Mesendoderm (in vitro differentiated cells): ENCODE measurements around the gene ECSCR.

ENCODE experiments used
- DNase-seq: peaks from one replicate; pipeline ENCODE4 v3.0.0; 2013
- H2AK5ac ChIP-seq: 2 replicates; pipeline ENCODE4 v1.6.1; 2013; ENCODE audit warnings: low read length, inconsistent platforms
- H2BK120ac ChIP-seq: 2 replicates; pipeline ENCODE4 v1.6.1; 2013; ENCODE audit warnings: low read depth, mild to moderate bottlenecking, low read length, moderate library complexity, mixed read lengths
- H2BK15ac ChIP-seq: replicated peaks from 2 replicates; pipeline ENCODE4 v1.6.1; 2013; ENCODE audit warnings: low read depth, mild to moderate bottlenecking, moderate library complexity
- H2BK5ac ChIP-seq: 2 replicates; pipeline ENCODE4 v1.6.1; 2013; ENCODE audit warnings: low read length, inconsistent platforms
- H3K18ac ChIP-seq: 2 replicates; pipeline ENCODE4 v1.6.1; 2013; ENCODE audit warnings: mild to moderate bottlenecking, low read length, mixed read lengths
- H3K23ac ChIP-seq: one replicate; pipeline ENCODE4 v1.6.1; 2013; ENCODE audit warnings: low read length
- H3K27ac ChIP-seq: 2 replicates; pipeline ENCODE4 v1.5.1; 2013; ENCODE audit warnings: low read depth, mild to moderate bottlenecking, inconsistent platforms, low read length, moderate library complexity
- H3K27me3 ChIP-seq: 2 replicates; pipeline ENCODE4 v1.6.1; 2013; ENCODE audit warnings: low read length, control low read depth, mild to moderate bottlenecking, inconsistent platforms; ENCODE audit not compliant: insufficient read depth, poor library complexity
- H3K36me3 ChIP-seq: 2 replicates; pipeline ENCODE4 v1.6.1; 2013; ENCODE audit warnings: low read length, inconsistent platforms; ENCODE audit not compliant: control insufficient read depth, insufficient read depth
- H3K4ac ChIP-seq: one replicate; pipeline ENCODE4 v1.6.1; 2013; ENCODE audit warnings: low read depth, mild to moderate bottlenecking, low read length, moderate library complexity
- H3K4me1 ChIP-seq: 2 replicates; pipeline ENCODE4 v1.6.1; 2013; ENCODE audit warnings: low read depth, low read length, inconsistent platforms; ENCODE audit not compliant: control insufficient read depth
- H3K4me2 ChIP-seq: 2 replicates; pipeline ENCODE4 v1.6.1; 2013; ENCODE audit warnings: low read length
- H3K4me3 ChIP-seq: 2 replicates; pipeline ENCODE4 v1.5.1; 2013; ENCODE audit warnings: mild to moderate bottlenecking, low read length
- H3K56ac ChIP-seq: one replicate; pipeline ENCODE4 v1.6.1; 2013; ENCODE audit warnings: low read length
- H3K79me1 ChIP-seq: 2 replicates; pipeline ENCODE4 v1.6.1; 2013; ENCODE audit warnings: low read length, inconsistent platforms
- H3K79me2 ChIP-seq: 2 replicates; pipeline ENCODE4 v1.6.1; 2013; ENCODE audit warnings: mild to moderate bottlenecking, low read length; ENCODE audit not compliant: control insufficient read depth, insufficient read depth
- H3K9ac ChIP-seq: 2 replicates; pipeline ENCODE4 v1.6.1; 2013; ENCODE audit warnings: low read length, inconsistent platforms
- H4K5ac ChIP-seq: one replicate; pipeline ENCODE4 v1.6.1; 2013; ENCODE audit warnings: low read length
- H4K8ac ChIP-seq: one replicate; pipeline ENCODE4 v1.6.1; 2013; ENCODE audit warnings: low read depth, mild to moderate bottlenecking, control low read depth, low read length, moderate library complexity
- WGBS: extraction: QIAGEN DNeasy Blood & Tissue Kit; methylation state at CpG from one replicate; pipeline ENCODE4 v1.1.7; 2013; ENCODE audit warnings: low lambda C conversion rate, missing lambda C conversion rate; ENCODE audit not compliant: insufficient coverage; ENCODE audit errors: extremely low coverage; 5-methylcytosine and 5-hydroxymethylcytosine counted together

ECSCR gene

DNA sequence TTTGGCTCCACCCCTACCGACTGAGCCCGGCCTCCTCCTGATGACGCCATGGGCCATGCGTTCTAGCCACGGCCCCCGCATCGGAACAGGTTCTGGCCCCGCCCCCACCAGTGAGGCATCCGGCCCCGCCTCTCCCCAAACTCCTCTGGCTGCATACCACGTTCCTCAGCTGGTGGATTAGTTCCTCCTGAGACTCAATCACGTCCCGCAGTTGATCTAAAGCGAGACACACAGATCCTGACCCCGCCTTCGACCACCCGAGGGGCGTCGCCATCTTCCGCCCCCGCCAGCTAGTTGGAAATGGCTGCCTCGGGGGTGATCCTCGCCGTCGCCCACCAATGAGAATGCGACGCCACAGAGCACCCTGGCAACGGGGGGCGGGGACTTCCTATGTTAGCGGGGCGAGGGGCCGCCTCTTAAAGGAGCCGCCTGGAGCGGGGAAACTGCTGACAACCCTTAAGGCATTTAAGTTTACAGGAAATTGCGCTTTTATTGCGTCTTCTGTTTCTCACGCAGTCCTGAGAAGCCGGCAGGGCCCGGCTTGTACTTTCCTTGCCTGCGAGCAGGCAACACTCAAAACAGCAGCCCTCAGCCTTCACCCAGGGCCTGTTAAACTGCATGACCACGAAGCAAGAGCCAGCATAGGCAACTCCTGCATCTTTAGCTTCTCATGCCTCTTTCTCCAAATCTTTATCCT, 58.6 kb downstream of the ECSCR start, which contains the start of gene SPATA24:
Gene SPATA24, minus strand, starts transcription at position 303 of the 697 bp plus-strand sequence. Its CDS starts 29 bp downstream, at position 274.
- Histone ChIP-seq H3K27me3 (no peaks in the 10 kb centered on the region), H3K79me1 (no peaks in the 10 kb centered on the region), H3K4me1 (peaks cover 2% of the 10 kb centered on the region), H3K23ac (no peak within 1 kb of the TSS), H2BK120ac (no peak within 1 kb of the TSS), H3K9ac (peak within 1 kb of the TSS; percentile 83), H3K27ac (peak within 1 kb of the TSS; percentile 95), H2AK5ac (no peak within 1 kb of the TSS), H2BK5ac (peak within 1 kb of the TSS; percentile 87), H3K4me2 (peak within 1 kb of the TSS; percentile 96), H4K8ac (peak within 1 kb of the TSS; percentile 59), H2BK15ac (no peak within 1 kb of the TSS), H3K36me3 (no peaks in the 10 kb centered on the region), H3K18ac (peak within 1 kb of the TSS; percentile 72), H4K5ac (no peak within 1 kb of the TSS), H3K56ac (peak within 1 kb of the TSS; percentile 93), H3K4me3 (peak within 1 kb of the TSS; percentile 65), H3K79me2 (no peaks in the 10 kb centered on the region), H3K4ac (no peak within 1 kb of the TSS)
- no CpG with 5 or more reads among the region's 41 CpGs for WGBS
- DNase-seq: peak; percentile 99

DNA sequence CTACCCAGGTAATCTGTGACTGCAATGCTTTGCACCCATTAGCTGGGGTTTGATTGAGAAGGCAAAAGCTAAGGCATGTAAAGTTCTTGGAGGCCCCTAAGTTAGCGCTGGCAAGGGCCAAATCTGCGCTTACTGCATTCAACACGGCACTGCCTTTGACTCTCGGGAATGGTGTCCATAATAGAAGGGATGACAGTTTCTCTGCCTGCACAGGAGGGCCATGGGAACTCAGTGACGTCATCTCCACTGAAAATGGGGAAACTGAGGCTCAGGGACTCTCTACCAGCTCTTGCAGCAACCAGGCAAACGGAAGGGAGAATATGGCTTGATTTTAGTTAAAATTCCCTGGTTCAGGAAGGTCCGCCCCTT, 59.1 kb downstream of the ECSCR start:
- Histone ChIP-seq H3K4me1 (peaks cover 2% of the 10 kb centered on the region), H3K79me2 (no peaks in the 10 kb centered on the region), H3K4me2 (peak overlapping the region; percentile 96), H4K8ac (no peak overlapping the region), H3K9ac (peak overlapping the region; percentile 83), H3K4me3 (peak overlapping the region; percentile 39), H3K79me1 (no peaks in the 10 kb centered on the region), H2BK5ac (no peak overlapping the region), H3K23ac (no peak overlapping the region), H4K5ac (no peak overlapping the region), H3K56ac (peak overlapping the region; percentile 89), H2BK15ac (no peak overlapping the region), H2BK120ac (no peak overlapping the region), H3K27me3 (no peaks in the 10 kb centered on the region), H2AK5ac (no peak overlapping the region), H3K18ac (no peak overlapping the region), H3K27ac (peak overlapping the region; percentile 95), H3K4ac (no peak overlapping the region), H3K36me3 (no peaks in the 10 kb centered on the region)
- no CpG with 5 or more reads among the region's 7 CpGs for WGBS
- no peak for DNase-seq

DNA sequence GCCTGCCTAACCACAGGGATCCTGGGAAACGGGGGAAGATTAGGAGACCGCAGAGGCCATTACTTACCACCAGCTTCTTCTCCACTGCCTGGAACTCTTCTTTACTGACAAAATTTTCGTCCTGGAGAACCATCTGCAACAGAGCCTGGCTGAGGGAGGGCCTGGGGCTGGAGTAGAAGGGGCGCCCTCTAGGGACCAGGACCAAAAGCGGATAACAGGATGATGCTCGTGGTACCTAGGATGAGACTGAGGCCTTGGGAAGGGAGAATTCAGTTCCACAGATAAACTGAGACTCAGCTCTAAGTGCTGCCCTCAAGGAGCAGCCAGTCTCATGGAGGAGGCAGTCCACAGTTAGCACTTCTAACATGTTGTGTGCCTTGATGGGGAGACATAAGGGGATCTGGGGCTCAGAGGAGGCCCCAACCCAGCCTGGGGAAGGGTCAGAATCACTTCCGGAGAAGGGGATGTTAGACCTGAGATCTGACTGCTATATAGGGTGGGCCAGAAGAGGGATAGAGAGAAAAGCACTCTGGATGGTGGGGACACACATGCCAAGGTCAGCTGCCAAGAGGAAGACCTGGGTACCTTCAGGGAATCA, 59.9 kb downstream of the ECSCR start:
- no CpG with 5 or more reads among the region's 7 CpGs for WGBS
- H3K4me1 ChIP-seq: peaks cover 2% of the 10 kb centered on the region
- H2BK5ac ChIP-seq: no peak overlapping the region
- no peaks in the 10 kb centered on the region for H3K36me3 ChIP-seq
- no peak overlapping the region for H3K4me3 ChIP-seq
- H3K9ac ChIP-seq: no peak overlapping the region
- H3K4ac ChIP-seq: no peak overlapping the region
- H3K23ac ChIP-seq: no peak overlapping the region
- DNase-seq: peak; percentile 80
- no peak overlapping the region for H3K18ac ChIP-seq
- no peak overlapping the region for H2BK15ac ChIP-seq
- no peak overlapping the region for H3K4me2 ChIP-seq
- no peak overlapping the region for H3K27ac ChIP-seq
- H2AK5ac ChIP-seq: no peak overlapping the region
- H3K79me2 ChIP-seq: no peaks in the 10 kb centered on the region
- no peak overlapping the region for H4K5ac ChIP-seq
- H2BK120ac ChIP-seq: no peak overlapping the region
- no peaks in the 10 kb centered on the region for H3K27me3 ChIP-seq
- no peaks in the 10 kb centered on the region for H3K79me1 ChIP-seq
- no peak overlapping the region for H4K8ac ChIP-seq
- H3K56ac ChIP-seq: no peak overlapping the region

DNA sequence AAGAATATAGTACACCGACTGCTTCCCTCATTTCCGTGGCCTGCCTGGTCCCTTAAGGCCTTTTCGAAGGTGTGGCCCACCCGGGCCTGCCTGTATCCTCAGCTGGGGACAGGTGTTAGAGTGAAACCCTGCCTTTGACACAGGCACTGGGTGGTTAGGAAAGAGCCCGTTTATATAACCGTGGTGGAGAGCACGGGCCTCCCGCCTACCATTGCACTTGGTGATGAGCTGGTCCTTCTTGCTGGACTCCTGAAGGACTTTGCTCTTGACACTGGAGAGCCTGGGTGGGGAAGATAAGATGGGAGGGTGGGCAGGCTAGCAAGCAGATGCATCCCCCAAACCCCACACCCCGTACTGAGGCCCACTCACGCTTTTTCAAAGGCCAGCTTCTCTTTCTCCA, 61.0 kb downstream of the ECSCR start:
- H3K79me1 ChIP-seq: no peaks in the 10 kb centered on the region
- H3K9ac ChIP-seq: no peak overlapping the region
- no peak overlapping the region for H4K5ac ChIP-seq
- H3K79me2 ChIP-seq: no peaks in the 10 kb centered on the region
- peaks cover 4% of the 10 kb centered on the region for H3K4me1 ChIP-seq
- no peak for DNase-seq
- H3K27ac ChIP-seq: no peak overlapping the region
- H2BK15ac ChIP-seq: no peak overlapping the region
- no peak overlapping the region for H2BK120ac ChIP-seq
- no peak overlapping the region for H3K4ac ChIP-seq
- H3K56ac ChIP-seq: no peak overlapping the region
- no peak overlapping the region for H3K4me2 ChIP-seq
- no peaks in the 10 kb centered on the region for H3K36me3 ChIP-seq
- no peak overlapping the region for H3K18ac ChIP-seq
- no peak overlapping the region for H2BK5ac ChIP-seq
- H4K8ac ChIP-seq: no peak overlapping the region
- H3K27me3 ChIP-seq: no peaks in the 10 kb centered on the region
- no peak overlapping the region for H3K4me3 ChIP-seq
- no peak overlapping the region for H3K23ac ChIP-seq
- no CpG with 5 or more reads among the region's 10 CpGs for WGBS
- H2AK5ac ChIP-seq: no peak overlapping the region

DNA sequence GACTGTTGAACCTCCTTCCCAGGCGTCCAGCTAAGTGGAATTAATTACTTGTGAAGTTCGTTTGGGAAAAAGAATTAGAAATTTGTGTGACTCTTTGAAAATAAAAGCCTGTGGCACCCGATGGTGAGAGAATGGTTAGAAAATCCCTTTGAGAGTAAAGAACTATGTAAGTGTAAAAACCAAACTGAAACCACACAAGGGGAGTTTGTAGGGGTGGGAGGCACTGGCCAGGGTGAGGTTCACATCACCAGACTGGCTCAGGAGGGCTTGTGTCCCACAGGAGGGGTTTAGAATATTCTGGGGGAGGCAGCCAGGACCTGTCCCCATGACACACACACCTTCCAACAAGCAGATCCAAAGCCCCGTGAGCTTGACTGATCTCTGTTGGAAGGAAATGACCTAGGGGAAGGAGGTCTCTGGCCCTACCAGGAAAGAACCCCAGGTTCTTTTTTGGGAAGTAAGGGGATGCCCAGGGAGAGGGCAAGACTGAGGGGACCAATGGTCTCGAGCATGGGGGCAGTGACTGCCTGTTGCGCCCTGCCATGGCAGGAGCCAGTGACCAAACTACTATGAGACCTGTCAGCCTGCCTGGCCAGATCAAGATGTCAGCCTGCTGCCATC, 62.9 kb downstream of the ECSCR start:
- H4K5ac ChIP-seq: no peak overlapping the region
- H3K27me3 ChIP-seq: no peaks in the 10 kb centered on the region
- no peak overlapping the region for H3K4me2 ChIP-seq
- no peak overlapping the region for H3K23ac ChIP-seq
- H2AK5ac ChIP-seq: no peak overlapping the region
- no peaks in the 10 kb centered on the region for H3K36me3 ChIP-seq
- no peak overlapping the region for H4K8ac ChIP-seq
- peaks cover 9% of the 10 kb centered on the region for H3K4me1 ChIP-seq
- no peak overlapping the region for H3K4ac ChIP-seq
- H3K9ac ChIP-seq: no peak overlapping the region
- no peak for DNase-seq
- no peaks in the 10 kb centered on the region for H3K79me1 ChIP-seq
- no peak overlapping the region for H2BK5ac ChIP-seq
- H3K27ac ChIP-seq: no peak overlapping the region
- no peaks in the 10 kb centered on the region for H3K79me2 ChIP-seq
- no peak overlapping the region for H3K4me3 ChIP-seq
- no peak overlapping the region for H3K56ac ChIP-seq
- no CpG with 5 or more reads among the region's 6 CpGs for WGBS
- no peak overlapping the region for H2BK15ac ChIP-seq
- H2BK120ac ChIP-seq: no peak overlapping the region
- H3K18ac ChIP-seq: no peak overlapping the region
